Natural killer cell treated with Interleukin-12 subunit alpha and Interleukin-12 subunit beta and Interleukin-15 and Interleukin-18, amount 100 ng/mL, for 72 hours (primary cell): ENCODE data around the gene PNPT1. TPM values are rescaled to one million over a fixed set of nuclear protein-coding genes. Genes with fewer than 3 reads are reported as not detected.
"Not testable (repeated sequence)": the region's sequence is repeated elsewhere in the genome, so short reads cannot be mapped to it uniquely, and the experiment has no call there.

Experiments used
- ATAC-seq, 2 donors: fragments of 150-1000 bp; cut with Tn5 transposase in 1 of 2; sonication (Bioruptor Pico), chemical (Tn5 transposase) in 1 of 2; 2 replicates each; pipeline ENCODE4 v1.10.0; 2021
- DNase-seq: peaks from one replicate; pipeline ENCODE4 v3.0.0; 2022; ENCODE audit warnings: low spot score
- H3K27ac Mint-ChIP-seq, 2 donors: 1 replicate in 1 of 2; 2 replicates in 1 of 2; pipeline ENCODE4 v1.8.0; 2022; ENCODE audit warnings: mixed read lengths in 2 of 2, mild to moderate bottlenecking in 1 of 2, moderate library complexity in 1 of 2
- H3K27me3 Mint-ChIP-seq, 2 donors: 1 replicate in 1 of 2; 2 replicates in 1 of 2; pipeline ENCODE4 v1.8.0; 2022; ENCODE audit warnings: mixed read lengths in 2 of 2
- H3K36me3 Mint-ChIP-seq: one replicate; pipeline ENCODE4 v1.8.0; 2022; ENCODE audit warnings: mixed read lengths
- H3K4me1 Mint-ChIP-seq, 2 donors: 1 replicate in 1 of 2; 2 replicates in 1 of 2; pipeline ENCODE4 v1.8.0; 2022; ENCODE audit warnings: low read depth in 2 of 2, mixed read lengths in 2 of 2, mild to moderate bottlenecking in 1 of 2
- H3K4me3 Mint-ChIP-seq: one replicate; pipeline ENCODE4 v1.8.0; 2022; ENCODE audit warnings: mixed read lengths
- H3K9me3 Mint-ChIP-seq: 2 replicates; pipeline ENCODE4 v1.8.0; 2022; ENCODE audit warnings: mixed read lengths
- total RNA-seq, 2 donors: library from RNA; stranded (reverse); gene quantifications; one replicate each; pipeline ENCODE4 v1.2.3, GENCODE V29; 2022

The PNPT1 gene
- total RNA-seq, 2 donors from 2014 or later: 30.4 to 64.9 TPM

- peaks cover 18 to 20% of the 10 kb centered on the region in 2 donors for H3K4me1 Mint-ChIP-seq
- ATAC-seq (no peak), DNase-seq (no peak)
- no peak overlapping the region for H3K4me3 Mint-ChIP-seq
- peaks cover 4% of the 10 kb centered on the region for H3K36me3 Mint-ChIP-seq
- H3K9me3 Mint-ChIP-seq: no peaks in the 10 kb centered on the region
- no peak overlapping the region for H3K27ac Mint-ChIP-seq
- no peaks in the 10 kb centered on the region for H3K27me3 Mint-ChIP-seq
Measured at GRCh38 chr2:55598056-55598795, 95.4 kb downstream of the PNPT1 start.

GRCh38 chr2:55596795-55597194 lies 96.8 kb downstream of the PNPT1 start:
- ATAC-seq, H3K36me3 Mint-ChIP-seq, H3K27me3 Mint-ChIP-seq, DNase-seq, H3K27ac Mint-ChIP-seq, H3K9me3 Mint-ChIP-seq, H3K4me3 Mint-ChIP-seq: not testable (repeated sequence)
- peaks cover 15 to 18% of the 10 kb centered on the region in 2 donors for H3K4me1 Mint-ChIP-seq

GRCh38 chr2:55595536-55595935 lies 98.1 kb downstream of the PNPT1 start:
- no peaks in the 10 kb centered on the region for H3K9me3 Mint-ChIP-seq
- peaks cover 4% of the 10 kb centered on the region for H3K36me3 Mint-ChIP-seq
- H3K4me3 Mint-ChIP-seq: no peak overlapping the region
- DNase-seq (no peak), ATAC-seq (no peak)
- peaks cover 15 to 20% of the 10 kb centered on the region in 2 donors for H3K4me1 Mint-ChIP-seq
- no peak overlapping the region for H3K27ac Mint-ChIP-seq
- H3K27me3 Mint-ChIP-seq: no peaks in the 10 kb centered on the region

DNA sequence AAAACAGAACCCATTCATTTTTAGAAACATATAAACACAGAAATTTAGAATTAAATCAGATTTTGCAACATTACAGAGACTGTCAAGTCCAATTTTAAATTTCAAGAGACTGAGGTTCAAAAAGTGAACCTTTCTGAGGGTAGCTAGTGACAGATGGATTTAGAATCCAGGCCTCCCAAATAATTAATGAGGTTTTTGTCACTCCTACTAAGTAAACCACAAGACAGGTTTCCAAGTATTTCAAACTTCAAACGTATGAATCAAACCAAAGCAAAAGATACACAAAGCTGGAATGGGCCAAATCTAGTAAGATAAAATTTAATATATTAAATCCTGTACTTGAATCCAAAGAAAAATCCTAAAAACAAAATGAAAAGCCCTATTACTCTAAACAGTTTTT lies 101.5 kb downstream of the PNPT1 start:
- Mint-ChIP-seq H3K27me3 (no peaks in the 10 kb centered on the region), H3K4me3 (no peak overlapping the region), H3K9me3 (no peaks in the 10 kb centered on the region), H3K27ac (no peak overlapping the region), H3K4me1 (peaks cover 5 to 7% of the 10 kb centered on the region in 2 donors), H3K36me3 (no peaks in the 10 kb centered on the region)
- no peak for ATAC-seq
- no peak for DNase-seq

DNA sequence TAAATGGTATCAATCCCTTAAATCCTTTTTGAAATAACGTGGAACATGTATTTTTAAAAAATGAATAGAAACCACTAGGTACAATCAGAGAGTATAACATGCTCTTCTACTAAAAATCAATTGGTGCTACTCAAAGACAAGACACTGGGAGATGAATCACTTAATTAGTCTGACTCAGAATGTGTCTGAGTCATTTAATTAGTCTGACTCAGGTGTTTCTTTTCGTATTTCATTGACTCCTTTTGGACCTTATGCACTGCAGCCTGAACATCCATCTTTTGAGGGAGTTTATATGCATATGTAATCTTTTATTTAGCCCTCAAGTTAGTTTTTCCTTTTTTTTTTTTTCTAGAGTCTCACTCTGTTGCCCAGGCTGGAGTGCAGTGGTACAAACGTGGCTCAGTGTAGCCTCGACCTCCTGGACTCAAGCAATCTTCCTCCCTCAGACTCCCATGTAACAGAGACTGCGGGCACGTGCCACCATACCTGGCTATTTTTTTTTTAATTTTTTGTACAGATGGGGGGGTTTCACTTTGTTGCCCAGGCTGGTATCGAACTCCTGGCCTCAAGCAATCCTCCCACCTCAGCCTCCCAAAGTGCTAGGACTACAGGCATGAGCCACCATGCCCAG lies 102.7 kb downstream of the PNPT1 start:
- H3K4me3 Mint-ChIP-seq: no peak overlapping the region
- H3K27me3 Mint-ChIP-seq: no peaks in the 10 kb centered on the region
- H3K27ac Mint-ChIP-seq: peak overlapping the region in 1 of 2 donors; percentile 50
- H3K4me1 Mint-ChIP-seq: peaks cover 5 to 7% of the 10 kb centered on the region in 2 donors
- ATAC-seq: peak; percentile 83 to 96
- H3K9me3 Mint-ChIP-seq: no peaks in the 10 kb centered on the region
- no peak for DNase-seq
- H3K36me3 Mint-ChIP-seq: no peaks in the 10 kb centered on the region

- DNase-seq (no peak), ATAC-seq (no peak)
- Mint-ChIP-seq H3K4me3 (no peak overlapping the region), H3K27ac (peak overlapping the region in 1 of 2 donors; percentile 57), H3K4me1 (peaks cover 8 to 11% of the 10 kb centered on the region in 2 donors), H3K27me3 (no peaks in the 10 kb centered on the region), H3K36me3 (peaks cover 12% of the 10 kb centered on the region), H3K9me3 (no peaks in the 10 kb centered on the region)
Measured at GRCh38 chr2:55585451-55586080, 108.1 kb downstream of the PNPT1 start.

Other genes with a start within 250 kb of the PNPT1 start
- 10 to 100 TPM; 20.0 to 24.7 TPM for gene CFAP36, start 174.1 kb downstream of the PNPT1 start, total RNA-seq
- 10 to 100 TPM; 80.1 to 92.4 TPM for gene PPP4R3B, start 76.2 kb downstream of the PNPT1 start, total RNA-seq
- not detected for gene EFEMP1, start 229.9 kb upstream of the PNPT1 start, total RNA-seq